Left forelimb (tissue), 1 donor: ENCODE results near the gene PHLDA1.

Experiments
- DNase-seq: peaks from one replicate; pipeline ENCODE4 v3.0.0-alpha.2; 2018; ENCODE audit warnings: low spot score

Gene PHLDA1

DNA sequence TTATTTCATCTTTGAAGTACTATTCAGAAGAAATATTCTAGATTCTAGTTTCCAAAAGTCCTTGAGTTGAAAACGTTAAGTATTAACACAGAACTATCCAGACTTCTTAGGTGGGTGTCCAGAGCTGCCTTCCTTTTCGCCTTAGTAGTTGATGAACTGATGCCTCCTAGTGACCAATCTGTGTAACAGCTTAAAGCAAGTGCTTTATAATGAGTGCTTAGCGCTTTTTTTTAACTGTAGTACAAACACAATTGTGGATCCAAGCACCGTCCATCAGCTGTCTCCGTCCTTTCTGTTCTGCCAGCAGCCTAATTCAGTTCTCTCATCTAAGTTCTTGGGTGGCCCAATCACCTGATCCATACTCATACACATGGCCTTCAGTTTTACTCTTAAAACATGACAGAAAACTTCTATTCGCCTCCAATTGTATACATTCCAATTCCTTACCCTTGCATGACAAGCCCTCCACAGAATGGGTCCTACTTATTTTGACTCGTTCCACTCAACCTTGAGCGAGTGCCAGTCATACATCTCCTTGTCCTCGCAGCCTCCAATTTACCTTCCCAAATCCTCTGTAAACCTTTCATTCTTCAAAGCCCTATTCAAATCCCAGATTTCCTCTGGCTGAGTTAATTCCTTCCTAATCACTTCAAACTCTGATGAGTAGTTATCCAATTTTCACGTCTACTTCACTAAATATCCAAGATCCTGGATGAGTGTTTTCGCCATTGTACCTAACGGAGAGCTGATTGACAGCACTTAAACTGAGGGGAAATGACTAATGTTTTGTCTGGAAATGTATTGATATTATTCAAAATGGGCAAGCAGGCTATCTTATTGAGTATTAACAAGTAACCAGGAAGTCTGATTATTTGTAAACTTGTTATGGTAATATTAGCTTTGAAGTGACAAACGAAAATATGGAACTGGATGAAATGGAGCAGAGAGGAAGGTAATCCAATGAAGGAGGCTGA is 5.8 kb upstream of the PHLDA1 start:
- no peak for DNase-seq

DNA sequence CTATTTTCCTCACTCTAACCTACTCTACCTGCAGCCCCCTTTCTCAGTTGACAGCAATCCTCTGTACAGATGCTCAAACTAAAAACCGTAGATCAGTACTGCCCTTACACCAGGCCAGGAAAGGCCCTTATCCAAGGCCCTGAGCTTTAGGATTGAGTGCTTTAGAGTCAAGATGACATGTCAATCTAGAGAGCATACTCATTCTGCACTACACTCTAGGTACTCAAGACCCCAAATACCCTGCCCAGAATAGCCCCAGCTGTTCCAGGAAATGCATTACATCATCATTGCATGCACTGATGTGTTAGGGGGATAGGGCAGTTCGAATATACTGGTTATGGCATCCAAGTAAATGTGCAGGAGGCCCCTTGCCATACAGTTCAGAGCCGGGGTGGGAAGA is 3.5 kb upstream of the PHLDA1 start:
- DNase-seq: no peak

DNA sequence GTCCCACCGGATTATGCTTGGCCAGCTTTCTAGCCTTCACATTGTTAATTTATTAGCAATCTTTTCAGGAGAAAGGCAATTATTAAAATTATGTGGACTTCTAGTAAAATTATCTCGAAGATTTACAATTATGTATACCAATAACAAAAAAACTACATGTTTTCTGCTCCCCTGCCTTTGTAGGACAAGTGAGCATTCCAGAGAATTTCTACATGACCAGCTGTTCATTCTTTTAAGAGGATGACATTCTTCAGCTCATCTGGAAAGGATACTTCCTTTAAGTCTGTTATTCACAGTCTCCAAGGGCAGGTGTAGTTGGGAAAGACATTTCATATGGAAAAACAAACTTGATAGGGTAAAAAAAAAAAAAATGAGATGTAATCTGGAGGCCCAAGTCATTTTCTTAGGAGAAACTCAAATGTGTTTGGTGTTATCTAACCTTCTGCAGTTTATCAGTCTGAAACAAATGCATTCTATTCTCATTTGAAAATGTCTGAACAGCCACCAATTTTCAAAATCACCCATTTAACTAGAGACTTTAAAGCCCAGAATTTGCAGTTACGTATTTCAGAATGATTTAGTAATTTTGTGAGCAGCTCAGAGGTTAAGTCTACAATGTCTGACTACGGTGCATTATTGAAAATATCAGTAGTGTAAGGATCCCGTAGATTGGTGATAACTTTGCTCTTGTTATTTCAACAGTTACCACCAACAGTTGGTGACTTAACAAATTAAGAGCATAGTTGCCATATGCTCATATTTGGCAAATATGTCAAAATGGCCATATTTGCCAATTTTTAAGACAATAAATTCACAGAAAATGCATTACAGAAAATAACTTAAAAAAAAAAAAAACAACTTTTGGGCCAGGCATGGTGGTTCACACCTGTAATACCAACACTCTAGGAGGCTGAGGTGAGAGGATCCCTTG is 1.8 kb upstream of the PHLDA1 start:
- DNase-seq: no peak

DNA sequence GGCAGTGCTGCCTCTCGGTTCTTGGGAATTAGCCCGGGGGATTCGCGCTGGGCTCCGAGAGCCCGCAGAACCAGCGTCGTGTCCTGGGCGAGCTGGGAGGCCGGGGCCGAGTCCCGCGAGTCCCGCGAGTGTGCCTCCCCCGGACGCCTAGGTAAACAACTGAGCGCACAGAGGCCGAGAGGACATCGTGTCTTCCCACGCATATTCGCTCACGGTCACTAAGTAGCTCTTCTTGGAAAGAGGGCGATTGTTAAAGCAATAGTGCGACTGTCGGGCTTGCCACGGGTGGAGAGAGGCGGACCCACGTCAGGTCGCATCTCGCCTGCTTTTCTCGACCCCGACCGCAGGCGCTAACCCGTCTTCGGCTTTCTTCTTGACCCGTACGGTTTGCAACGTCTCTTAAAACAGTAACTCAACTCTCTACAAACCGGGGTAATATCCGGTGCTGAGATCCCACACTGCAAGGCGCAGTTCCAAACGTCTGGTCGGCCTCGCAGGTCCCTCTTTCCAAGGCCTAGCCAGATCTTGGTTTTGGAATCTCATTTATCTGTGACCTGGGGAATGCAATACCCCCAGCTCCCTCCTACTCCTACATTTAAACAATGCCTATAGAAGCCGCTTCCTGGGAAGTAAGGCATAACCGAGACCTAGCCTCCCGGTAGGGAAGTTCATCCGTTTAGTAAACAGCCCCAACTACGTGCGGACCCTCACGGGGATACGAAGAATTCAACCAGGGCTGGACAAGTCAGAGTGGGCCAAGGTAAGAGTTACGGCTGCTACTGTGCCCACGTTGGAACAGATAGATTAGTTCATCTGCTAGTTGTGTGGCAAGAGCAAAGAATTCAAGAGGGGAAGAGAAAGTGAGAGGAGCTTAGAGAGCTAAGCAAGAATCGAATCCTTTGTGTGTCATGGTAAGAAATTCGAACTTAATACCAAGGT is 736 bp upstream of the PHLDA1 start:
- DNase-seq: no peak

DNA sequence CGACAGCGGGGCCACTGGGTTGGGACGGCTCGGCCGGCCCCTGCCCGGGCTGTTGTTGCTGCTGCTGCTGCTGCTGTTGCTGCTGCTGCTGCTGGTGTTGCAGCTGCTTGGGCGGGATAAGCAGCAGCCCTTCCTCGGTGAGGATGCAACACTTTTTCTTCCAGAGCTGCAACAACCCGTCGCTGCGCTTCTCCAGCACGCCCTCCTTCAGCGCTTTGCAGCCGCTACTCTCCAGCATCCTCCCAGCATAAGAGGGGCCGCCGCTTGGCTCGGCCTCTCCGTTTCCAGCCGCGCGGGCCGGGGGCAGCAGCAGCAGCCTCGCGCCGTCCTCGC is 529 bp downstream of the PHLDA1 start:
- no peak for DNase-seq

DNA sequence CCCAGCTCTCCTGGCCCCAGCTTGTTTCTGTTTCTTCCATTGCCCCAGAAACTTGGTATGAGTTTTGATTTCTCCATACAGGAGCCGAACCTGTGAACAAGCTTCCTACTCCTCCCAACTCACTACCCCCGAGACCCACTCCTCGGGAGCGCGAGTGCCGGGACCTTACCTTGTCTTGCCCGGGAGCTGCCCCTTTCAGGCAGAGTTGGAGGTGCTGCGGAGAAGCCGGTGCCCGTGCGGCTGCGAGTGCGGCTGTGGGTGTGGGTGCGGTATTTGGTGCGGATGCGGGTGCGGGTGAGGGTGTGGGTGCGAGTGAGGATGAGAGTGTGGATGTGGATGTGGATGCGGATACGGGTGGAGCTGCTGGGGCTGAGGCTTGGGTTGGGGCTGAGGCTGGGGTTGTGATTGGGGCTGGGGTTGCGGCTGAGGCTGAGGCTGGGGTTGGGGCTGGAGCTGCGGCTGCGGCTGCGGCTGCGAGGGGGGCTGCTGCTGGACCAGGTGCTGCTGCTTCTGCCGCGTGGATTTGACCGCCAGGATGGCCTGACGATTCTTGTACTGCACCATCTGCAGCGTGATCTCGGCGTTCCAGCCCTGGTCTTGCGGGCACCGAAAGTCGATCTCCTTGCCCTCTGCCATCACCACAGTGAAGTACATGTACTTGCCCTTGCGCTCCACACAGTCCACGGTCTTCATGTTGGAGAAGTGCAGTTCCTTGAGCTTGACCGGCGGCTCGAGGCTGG is 1.1 kb downstream of the PHLDA1 start:
- peak; percentile 74 for DNase-seq

DNA sequence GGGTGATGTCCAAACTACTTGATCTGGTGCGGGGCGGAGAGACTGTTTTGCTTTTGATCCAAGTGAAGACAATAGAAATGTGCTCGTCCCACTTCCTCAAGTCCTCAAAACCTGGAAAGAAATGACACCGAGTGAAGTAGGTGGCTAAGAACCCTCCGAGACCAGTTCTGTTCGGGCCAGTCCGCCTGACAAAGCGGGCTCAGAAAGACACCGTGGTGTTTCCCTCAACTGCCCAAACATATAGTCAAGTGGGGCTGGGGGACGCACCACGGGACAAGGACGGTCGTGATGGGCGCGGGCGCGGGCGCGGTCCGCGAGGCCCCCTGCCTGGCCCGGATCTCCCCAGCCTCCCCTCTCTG is 1.6 kb downstream of the PHLDA1 start:
- peak; percentile 73 for DNase-seq

DNA sequence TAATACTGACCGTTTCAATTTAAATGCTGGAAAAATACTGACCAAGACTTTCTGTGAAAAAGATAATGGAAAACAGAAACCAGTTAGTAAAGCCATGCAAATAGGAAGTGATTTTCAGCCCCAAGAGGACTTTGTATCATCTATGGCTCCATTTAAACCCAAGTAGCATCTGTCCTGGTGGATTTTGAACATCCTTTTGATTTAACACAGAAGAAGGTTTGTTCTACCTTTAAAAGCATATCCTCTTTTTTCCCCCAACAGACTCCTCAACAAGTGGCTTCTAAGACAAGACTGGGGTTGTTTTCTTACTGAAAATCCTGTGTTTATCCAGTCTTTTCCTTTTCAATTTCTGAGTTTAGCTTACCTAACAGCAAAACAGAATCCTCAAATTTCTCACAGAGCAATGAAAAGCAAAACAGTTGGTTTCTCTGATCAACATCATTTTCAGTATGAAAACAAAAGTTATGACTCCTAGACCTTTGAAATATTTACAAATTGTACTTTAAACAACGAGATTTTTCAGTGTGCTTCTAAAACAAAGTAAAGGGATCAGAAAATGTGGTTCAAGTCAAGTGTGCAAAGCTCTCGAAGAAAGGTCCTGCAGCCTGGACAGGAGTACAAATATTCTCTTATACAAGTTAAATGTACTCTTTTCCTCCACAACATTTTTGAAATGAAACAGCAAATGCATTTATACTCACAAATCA is 2.9 kb downstream of the PHLDA1 start:
- DNase-seq: no peak

DNA sequence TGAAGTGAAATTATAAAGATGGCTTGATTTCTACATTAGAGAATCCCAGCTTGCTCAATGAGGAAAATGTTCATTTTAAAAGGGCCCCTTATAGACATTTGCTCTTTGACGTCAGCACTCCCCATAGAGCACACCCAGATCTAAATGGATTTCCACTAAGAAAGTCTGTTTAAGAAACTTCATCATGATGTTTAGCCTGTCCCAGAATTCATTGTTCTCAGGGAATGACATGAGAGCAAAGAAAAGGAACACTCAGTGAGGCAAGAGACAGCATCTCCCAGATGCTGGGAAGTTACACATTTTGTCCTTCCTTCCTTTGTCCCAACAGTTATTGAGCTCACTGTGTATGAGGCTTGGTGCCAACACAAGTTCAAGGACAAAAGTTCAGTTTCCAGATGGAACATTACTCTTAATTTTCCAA is 4.9 kb downstream of the PHLDA1 start:
- DNase-seq: no peak

DNA sequence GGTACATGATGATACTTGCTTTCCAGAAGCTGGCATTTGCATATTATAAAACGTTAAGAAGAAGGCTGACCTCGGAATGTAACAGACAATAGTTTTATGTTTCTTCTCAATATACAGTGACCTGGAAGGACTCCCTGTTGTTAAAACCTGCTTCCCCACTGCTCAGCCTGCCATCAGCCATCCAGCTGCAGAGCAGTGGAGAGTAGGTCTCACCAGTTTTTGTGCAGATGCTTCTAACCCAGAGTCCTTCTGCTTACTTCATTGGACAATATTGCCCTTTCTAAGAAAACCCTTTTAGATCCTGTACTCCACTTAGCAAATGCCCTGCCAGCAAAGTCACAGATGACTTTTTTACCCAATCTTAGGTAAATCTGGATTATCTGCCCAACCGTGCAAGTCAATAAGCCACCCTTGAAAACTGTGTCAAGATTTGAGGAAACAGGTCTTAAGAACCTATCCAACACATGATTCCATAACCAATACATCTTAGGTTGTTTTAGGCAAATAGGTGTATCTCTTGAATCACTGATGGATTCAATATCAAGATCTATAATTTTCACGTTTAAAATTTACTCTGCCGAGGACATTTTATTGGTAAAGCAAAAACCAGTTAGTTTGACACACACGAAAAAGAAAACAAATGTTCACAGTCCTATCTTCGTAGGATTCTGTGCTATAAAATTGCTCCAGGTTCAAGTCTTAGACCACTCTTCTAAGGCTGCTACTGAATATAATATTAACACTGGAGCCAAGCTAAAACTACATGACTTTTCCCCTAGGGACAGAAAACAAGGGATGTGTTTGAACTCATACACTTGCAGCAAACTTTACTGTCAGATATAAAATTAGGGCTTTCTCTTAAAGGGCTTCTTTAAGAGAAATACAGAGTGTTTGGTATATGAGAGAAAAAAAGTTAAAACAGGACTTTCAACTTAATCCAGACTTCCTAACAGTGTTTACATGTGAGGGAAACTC is 5.7 kb downstream of the PHLDA1 start:
- DNase-seq: no peak

DNA sequence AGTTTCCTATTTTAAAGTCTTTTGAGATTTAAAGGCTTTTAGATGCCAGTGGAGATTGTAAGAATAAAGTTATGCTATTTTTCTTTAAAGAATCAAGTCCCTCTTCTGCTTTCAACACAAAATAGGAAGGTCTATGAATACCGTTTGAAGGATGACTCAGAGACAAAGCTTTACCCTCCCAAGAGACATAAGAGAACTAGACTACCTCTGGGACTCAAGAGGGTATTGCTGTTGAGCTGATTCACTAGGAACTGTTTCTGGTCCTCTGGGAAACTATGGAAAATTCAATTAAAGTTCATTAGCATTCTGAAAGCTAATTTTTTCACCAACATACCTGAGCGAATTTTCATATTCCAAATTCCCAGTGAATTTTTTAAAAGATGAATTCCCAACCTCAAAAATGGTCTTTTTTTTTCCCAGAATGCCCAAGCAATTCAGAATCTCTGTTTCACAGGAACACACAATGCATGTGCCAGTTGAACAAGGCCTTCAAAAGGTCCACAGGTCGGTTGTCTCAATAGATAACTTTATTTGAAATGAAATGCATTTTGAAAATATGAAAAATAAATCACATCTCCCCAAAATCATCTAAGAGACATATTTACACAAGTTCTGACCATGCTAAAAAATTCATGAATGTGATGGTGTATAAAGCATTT is 6.5 kb downstream of the PHLDA1 start:
- DNase-seq: no peak

DNA sequence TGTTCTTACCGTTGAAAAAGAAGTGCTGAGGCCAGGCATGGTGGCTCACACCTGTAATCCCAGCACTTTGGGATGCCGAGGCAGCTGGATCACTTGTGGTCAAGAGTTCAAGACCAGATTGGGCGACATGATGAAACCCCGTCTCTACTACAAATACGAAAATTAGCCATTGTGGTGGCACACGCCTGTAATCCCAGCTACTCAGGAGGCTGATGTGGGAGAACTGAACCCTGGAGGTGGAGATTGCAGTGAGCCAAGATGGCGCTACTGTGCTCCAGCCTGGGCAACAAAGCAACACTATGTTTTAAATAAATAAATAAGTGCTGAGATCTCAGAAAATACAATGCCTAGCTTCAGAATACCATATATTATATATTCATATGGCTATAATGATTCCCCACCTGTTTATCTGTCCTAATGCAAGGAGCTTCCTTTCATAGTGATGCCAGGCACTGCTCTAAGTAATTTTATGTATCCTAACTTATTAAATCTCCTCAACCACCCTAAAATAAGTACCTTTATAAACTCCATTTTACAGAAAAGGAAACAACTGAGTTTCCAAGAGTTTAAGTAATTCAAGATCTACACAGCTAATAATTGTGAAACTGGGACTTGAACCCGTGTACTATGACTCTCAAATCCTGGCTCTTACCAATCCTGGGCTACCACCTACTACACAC is 7.3 kb downstream of the PHLDA1 start:
- no peak for DNase-seq

DNA sequence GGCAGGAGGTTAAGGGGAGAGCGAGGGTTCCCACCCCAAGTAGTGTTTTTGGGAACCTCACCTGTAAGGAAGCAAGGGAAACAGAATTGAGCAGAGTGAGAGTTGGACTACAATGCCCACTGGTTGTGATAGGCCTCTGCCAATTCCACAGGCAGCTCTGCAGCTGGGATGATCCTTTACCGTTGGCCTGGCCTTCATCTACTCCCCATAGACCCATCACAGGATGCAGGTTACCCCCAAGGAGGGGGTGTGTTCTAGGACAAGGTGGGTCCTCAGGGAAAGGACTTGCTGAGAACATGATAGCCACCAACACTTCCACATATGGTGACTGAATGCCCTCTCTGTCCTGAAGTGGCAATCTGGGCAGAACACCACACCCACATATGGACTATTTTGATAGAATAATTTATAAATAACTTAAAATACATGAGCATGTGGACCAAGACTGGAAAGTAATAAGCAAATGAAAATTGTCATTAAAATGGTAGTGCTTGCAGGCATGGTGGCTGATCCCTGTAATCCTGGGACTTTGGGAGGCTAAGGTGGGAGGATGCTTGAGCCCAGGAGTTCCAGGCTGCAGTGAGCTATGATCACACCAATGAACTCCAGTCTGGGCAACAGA is 8.4 kb downstream of the PHLDA1 start:
- no peak for DNase-seq

DNA sequence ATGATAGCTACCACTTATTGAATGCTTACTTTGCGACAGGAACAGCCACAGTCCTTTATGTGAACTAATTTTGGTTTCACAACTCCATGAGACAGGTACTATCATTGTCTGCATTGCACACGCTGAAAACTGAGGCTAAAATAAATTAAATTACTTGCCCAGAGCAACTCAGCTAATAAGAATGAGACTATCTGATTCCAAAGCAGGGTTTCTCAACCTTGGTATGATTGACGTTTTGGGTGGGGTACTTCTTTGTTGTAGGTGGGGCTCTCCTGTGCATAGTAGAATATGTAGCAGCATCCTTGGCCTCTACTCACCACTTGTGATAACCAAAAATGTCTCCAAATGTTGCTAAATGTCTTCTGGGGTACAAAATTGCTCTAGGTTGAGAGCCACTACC is 9.1 kb downstream of the PHLDA1 start:
- no peak for DNase-seq

DNA sequence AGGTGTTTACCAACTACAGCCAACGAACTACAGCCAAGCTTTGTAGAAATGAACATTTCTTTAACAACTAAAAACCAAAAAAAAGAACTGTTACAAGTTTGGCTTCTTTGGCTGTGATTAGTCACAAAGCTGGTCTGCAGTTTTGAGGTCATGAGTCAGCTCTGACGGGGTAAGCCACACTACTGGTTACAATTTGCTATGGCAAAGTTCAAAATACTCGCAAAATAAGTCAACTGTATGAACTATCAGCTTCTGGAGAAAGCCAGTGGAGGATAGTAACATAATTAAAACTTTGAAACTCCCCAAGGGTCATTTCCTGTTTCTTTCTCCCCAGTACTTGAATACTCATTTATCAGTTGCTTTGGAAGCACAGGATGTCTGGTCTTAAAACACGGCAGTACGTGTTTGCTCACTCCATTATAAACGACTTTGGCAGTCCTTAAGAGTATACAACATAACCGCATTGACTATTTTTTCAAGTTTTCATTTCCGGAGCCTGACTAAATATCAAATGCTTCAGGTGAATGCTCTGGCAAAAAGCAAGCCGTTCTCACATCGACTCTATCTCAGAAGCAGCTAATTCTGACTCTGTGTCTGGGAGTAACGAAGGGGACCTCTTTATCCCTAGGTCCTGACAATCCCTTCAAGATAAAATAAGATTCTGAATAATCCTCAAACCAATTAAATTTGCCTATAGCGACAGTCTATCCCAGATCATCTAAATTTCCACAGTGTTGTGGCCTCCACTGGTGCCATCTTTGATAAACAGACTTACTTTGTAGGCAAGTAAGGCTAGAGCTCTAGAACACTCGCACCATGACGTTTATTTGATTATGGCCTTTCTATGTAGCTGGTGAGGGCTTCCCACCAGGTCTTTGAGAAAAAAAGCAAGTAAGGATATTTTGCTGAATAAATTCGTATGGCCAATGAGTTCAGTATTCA is 10.6 kb downstream of the PHLDA1 start:
- DNase-seq: no peak

DNA sequence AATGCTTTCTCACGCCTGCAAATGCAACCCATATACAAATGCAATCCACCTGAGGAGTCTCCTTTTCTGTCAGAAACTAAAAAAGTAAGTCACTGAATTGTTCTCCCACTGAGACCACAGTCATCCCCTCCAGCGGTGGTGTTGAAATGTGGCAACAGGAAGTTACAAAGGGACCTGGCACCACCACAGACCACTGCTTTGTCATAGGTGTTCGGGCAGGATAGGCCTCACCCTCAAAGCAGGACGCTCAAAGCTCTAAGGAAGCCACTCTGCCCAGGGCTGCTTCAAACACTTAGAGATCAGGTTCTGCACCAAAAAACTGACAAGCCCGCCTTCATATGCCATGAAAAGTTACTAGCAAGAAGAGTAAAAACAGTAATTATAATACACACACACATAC is 11.3 kb downstream of the PHLDA1 start:
- no peak for DNase-seq

DNA sequence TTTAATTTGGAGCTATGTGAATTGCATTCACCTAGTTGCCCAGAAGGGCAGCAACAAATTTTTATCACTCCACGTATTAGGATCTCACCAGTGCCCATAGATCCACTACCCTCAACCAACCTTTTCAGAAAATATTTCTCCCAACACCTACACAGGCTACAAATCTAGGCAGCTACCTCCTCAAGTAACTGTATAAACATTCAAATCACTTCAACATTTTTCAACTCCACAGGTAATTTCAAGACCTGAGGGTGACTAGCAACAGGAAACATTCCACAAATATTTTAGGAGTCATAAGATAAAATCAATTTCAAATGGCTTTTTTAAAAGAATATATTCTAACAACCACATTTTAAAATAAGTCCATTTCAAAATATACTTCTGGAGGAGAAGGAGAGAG is 12.9 kb downstream of the PHLDA1 start:
- DNase-seq: no peak
